Natural killer cell (primary cell): ENCODE results near the gene CPOX. TPM values are rescaled to one million over a fixed set of nuclear protein-coding genes. Genes with fewer than 3 reads are reported as not detected.

ENCODE experiments used
- ATAC-seq, 3 donors: fragments of 150-1000 bp in 2 of 3; fragments of 200-7000 bp in 1 of 3; cut with Tn5 transposase; 1 replicate in 1 of 3; 2 replicates in 2 of 3; pipeline ENCODE4 v1.10.0; 2021; ENCODE audit warnings: mild to moderate bottlenecking in 2 of 3, moderate library complexity in 2 of 3
- DNase-seq, 2 donors: peaks; one replicate each; pipeline versions ENCODE4 v3.0.0 to v3.0.0-alpha.2; 2013 to 2021; ENCODE audit warnings: mixed read lengths in 1 of 2
- H3K27ac ChIP-seq: one replicate; pipeline ENCODE4 v1.5.1; 2013; ENCODE audit warnings: mild to moderate bottlenecking, low read length
- H3K27me3 ChIP-seq: one replicate; pipeline ENCODE4 v1.6.1; 2013; ENCODE audit warnings: low read length; ENCODE audit not compliant: control insufficient read depth, insufficient read depth
- H3K36me3 ChIP-seq: one replicate; pipeline ENCODE4 v1.6.1; 2013; ENCODE audit warnings: low read length; ENCODE audit not compliant: control insufficient read depth, insufficient read depth
- H3K4me1 ChIP-seq: one replicate; pipeline ENCODE4 v1.6.1; 2013; ENCODE audit warnings: low read length; ENCODE audit not compliant: control insufficient read depth, insufficient read depth
- H3K4me3 ChIP-seq: one replicate; pipeline ENCODE4 v1.5.1; 2013; ENCODE audit warnings: low read length
- H3K9me3 ChIP-seq: one replicate; pipeline ENCODE4 v1.6.1; 2013; ENCODE audit warnings: low read length; ENCODE audit not compliant: control insufficient read depth, insufficient read depth
- H3K27ac Mint-ChIP-seq, 2 donors: one replicate each; pipeline ENCODE4 v1.8.0; 2022; ENCODE audit warnings: mild to moderate bottlenecking in 2 of 2, mixed read lengths in 2 of 2, moderate library complexity in 1 of 2
- H3K27me3 Mint-ChIP-seq, 2 donors: one replicate each; pipeline ENCODE4 v1.8.0; 2022; ENCODE audit warnings: low read depth in 2 of 2, mixed read lengths in 2 of 2
- H3K36me3 Mint-ChIP-seq: one replicate; pipeline ENCODE4 v1.8.0; 2022; ENCODE audit warnings: mixed read lengths
- H3K4me1 Mint-ChIP-seq, 2 donors: one replicate each; pipeline ENCODE4 v1.8.0; 2022; ENCODE audit warnings: mixed read lengths in 2 of 2
- H3K4me3 Mint-ChIP-seq: one replicate; pipeline ENCODE4 v1.8.0; 2022; ENCODE audit warnings: mild to moderate bottlenecking, moderate library complexity, mixed read lengths
- H3K9me3 Mint-ChIP-seq, 2 donors: one replicate each; pipeline ENCODE4 v1.8.0; 2022; ENCODE audit warnings: mixed read lengths in 2 of 2
- CTCF ChIP-seq: fragments of 200-600 bp; IDR thresholded peaks from one replicate; pipeline ENCODE4 v1.8.0; 2022; ENCODE audit warnings: antibody characterized with exemption
- WGBS: methylation state at CpG from one replicate; pipeline ENCODE4 v1.1.7; 2013; ENCODE audit warnings: missing lambda C conversion rate; ENCODE audit not compliant: insufficient coverage; 5-methylcytosine and 5-hydroxymethylcytosine counted together
- intact Hi-C: fragments of 100-400 bp; cut with micrococcal nuclease; formaldehyde crosslinking; loops from one replicate; pipeline ENCODE4 v1.14.2; 2022
- total RNA-seq, 4 donors: library from RNA; stranded (reverse); fragments of 120-200 nt in 1 of 4; gene quantifications; one replicate each; pipeline versions ENCODE4 v1.2.3 to v1.2.4, GENCODE V29; 2013 to 2022

The CPOX gene
- total RNA-seq, 3 donors from 2014 or later (not counting 1 experiment from before 2014, with no cell fraction given): 7.6 to 12.7 (median 12.2) TPM

- Histone ChIP-seq H3K27me3 (no peaks in the 10 kb centered on the region), H3K36me3 (peaks cover 10% of the 10 kb centered on the region), H3K9me3 (no peaks in the 10 kb centered on the region), H3K27ac (no peak overlapping the region), H3K4me1 (peaks cover 14% of the 10 kb centered on the region), H3K4me3 (peak overlapping the region; percentile 56)
- 51% methylated on average over 11 of the region's 11 CpGs for WGBS
- peak overlapping the region; percentile 90 for H3K4me3 Mint-ChIP-seq
- H3K27ac Mint-ChIP-seq: peak overlapping the region; percentile 87 to 94
- peaks cover 7% of the 10 kb centered on the region for H3K36me3 Mint-ChIP-seq
- H3K4me1 Mint-ChIP-seq: peaks cover 34 to 40% of the 10 kb centered on the region in 2 donors
- H3K9me3 Mint-ChIP-seq: no peaks in the 10 kb centered on the region
- ATAC-seq (no peak), DNase-seq (no peak)
- no peaks in the 10 kb centered on the region for H3K27me3 Mint-ChIP-seq
- intact Hi-C loops: no loop called here
- no peak for TF ChIP-seq CTCF
Measured at GRCh38 chr3:98592345-98592935, 971 bp downstream of the CPOX start.

- WGBS: 94% methylated on average over 2 of the region's 2 CpGs
- H3K4me3 Mint-ChIP-seq: no peak overlapping the region
Measured at GRCh38 chr3:98589331-98590036, 3.9 kb downstream of the CPOX start.

GRCh38 chr3:98588065-98588464, 5.3 kb downstream of the CPOX start:
- no peaks in the 10 kb centered on the region for H3K27me3 ChIP-seq
- DNase-seq (no peak), ATAC-seq (no peak)
- peaks cover 31% of the 10 kb centered on the region for H3K36me3 ChIP-seq
- no peak for TF ChIP-seq CTCF
- H3K9me3 Mint-ChIP-seq: no peaks in the 10 kb centered on the region
- no peaks in the 10 kb centered on the region for H3K27me3 Mint-ChIP-seq
- peaks cover 7% of the 10 kb centered on the region for H3K36me3 Mint-ChIP-seq
- H3K4me3 Mint-ChIP-seq: no peak overlapping the region
- intact Hi-C loops: no loop called here
- no peak overlapping the region for H3K27ac Mint-ChIP-seq
- H3K27ac ChIP-seq: no peak overlapping the region
- H3K4me3 ChIP-seq: no peak overlapping the region
- H3K4me1 ChIP-seq: peaks cover 8% of the 10 kb centered on the region
- H3K9me3 ChIP-seq: no peaks in the 10 kb centered on the region
- peaks cover 26 to 35% of the 10 kb centered on the region in 2 donors for H3K4me1 Mint-ChIP-seq

More at GRCh38 chr3:98589331-98590036, 3.9 kb downstream of the CPOX start:
- TF ChIP-seq CTCF: no peak
- Histone ChIP-seq H3K27ac (no peak overlapping the region), H3K36me3 (peaks cover 27% of the 10 kb centered on the region), H3K9me3 (no peaks in the 10 kb centered on the region), H3K4me3 (no peak overlapping the region), H3K4me1 (peaks cover 14% of the 10 kb centered on the region), H3K27me3 (no peaks in the 10 kb centered on the region)
- H3K27ac Mint-ChIP-seq: peak overlapping the region; percentile 27 to 45
- no peak for DNase-seq
- H3K27me3 Mint-ChIP-seq: no peaks in the 10 kb centered on the region
- no peak for ATAC-seq
- peaks cover 7% of the 10 kb centered on the region for H3K36me3 Mint-ChIP-seq
- intact Hi-C loops: no loop called here
- no peaks in the 10 kb centered on the region for H3K9me3 Mint-ChIP-seq
- peaks cover 34 to 40% of the 10 kb centered on the region in 2 donors for H3K4me1 Mint-ChIP-seq
